PC-9 (cell line): ENCODE measurements around the gene CDS2. TPM values are rescaled to one million over a fixed set of nuclear protein-coding genes. Genes with fewer than 3 reads are reported as not detected.
A peak's percentile ranks its signal among the peaks of the same experiment; 100 is the strongest.

Experiments
- BruUV-seq: library from RNA; stranded (reverse); fragments of 400-500 nt; replicated peaks from 2 replicates; lab custom pipeline; 2021; lab: Mats Ljungman, UMichigan
- CTCF ChIA-PET: fragments of 300-600 bp; sonication (Branson Sonifier 250); formaldehyde crosslinking; loops from one replicate; lab custom pipeline; 2022; ENCODE audit warnings: antibody characterized with exemption; lab: Charles Lee
- POLR2A ChIA-PET: fragments of 300-600 bp; sonication (Branson Sonifier 250); formaldehyde crosslinking; loops from one replicate; lab custom pipeline; 2022; ENCODE audit warnings: antibody characterized with exemption; ENCODE audit not compliant: unreplicated experiment; lab: Charles Lee
- DNase-seq, 2 experiments: peaks; one replicate each; pipeline versions ENCODE4 v3.0.0 to v3.0.0-alpha.2; 2015 to 2022; ENCODE audit warnings: mixed read lengths in 1 of 2
- H2AFZ ChIP-seq: fragments of 200-600 bp; sonication (generic); 2 replicates; pipeline ENCODE4 v1.8.1; 2017; ENCODE audit warnings: antibody characterized with exemption
- H3F3A ChIP-seq: fragments of 200-600 bp; sonication (generic); 2 replicates; pipeline ENCODE4 v1.8.1; 2017; ENCODE audit warnings: antibody characterized with exemption, mild to moderate bottlenecking, low read depth; ENCODE audit not compliant: insufficient read depth
- H3K27ac ChIP-seq: fragments of 200-600 bp; sonication (generic); 2 replicates; pipeline ENCODE4 v1.6.1; 2016; ENCODE audit warnings: mixed run types
- H3K27me3 ChIP-seq: fragments of 200-600 bp; sonication (generic); 2 replicates; pipeline ENCODE4 v1.6.1; 2016; ENCODE audit warnings: low read depth, mixed run types; ENCODE audit not compliant: insufficient read depth
- H3K36me3 ChIP-seq: fragments of 200-600 bp; sonication (generic); 2 replicates; pipeline ENCODE4 v1.6.1; 2016; ENCODE audit warnings: low read depth, mixed run types
- H3K4me1 ChIP-seq: fragments of 200-600 bp; sonication (generic); replicated peaks from 2 replicates; pipeline ENCODE4 v1.6.1; 2016; ENCODE audit warnings: mixed run types; ENCODE audit not compliant: insufficient read depth
- H3K4me2 ChIP-seq: fragments of 200-600 bp; sonication (generic); 2 replicates; pipeline ENCODE4 v1.6.1; 2017; ENCODE audit warnings: mixed run types
- H3K4me3 ChIP-seq: fragments of 200-600 bp; sonication (generic); 2 replicates; pipeline ENCODE4 v1.6.1; 2016; ENCODE audit warnings: mixed run types
- H3K79me2 ChIP-seq: fragments of 200-600 bp; sonication (generic); 2 replicates; pipeline ENCODE4 v1.6.1; 2017; ENCODE audit warnings: low read depth, mixed run types
- H3K9me2 ChIP-seq: fragments of 200-600 bp; sonication (generic); 2 replicates; pipeline ENCODE4 v1.8.1; 2017; ENCODE audit warnings: mild to moderate bottlenecking; ENCODE audit not compliant: insufficient read depth
- H3K9me3 ChIP-seq: fragments of 200-600 bp; sonication (generic); 2 replicates; pipeline ENCODE4 v1.8.1; 2016; ENCODE audit warnings: low read depth; ENCODE audit not compliant: insufficient read depth
- H4K20me1 ChIP-seq: fragments of 200-600 bp; sonication (generic); 2 replicates; pipeline ENCODE4 v1.8.1; 2017; ENCODE audit not compliant: insufficient read depth
- CTCF ChIP-seq: fragments of 200-600 bp; sonication (generic); conservative IDR thresholded peaks from 2 replicates; pipeline ENCODE4 v1.6.1; 2017; ENCODE audit warnings: mixed run types, antibody characterized with exemption, mild to moderate bottlenecking, moderate library complexity
- EZH2 ChIP-seq: fragments of 200-600 bp; sonication (generic); IDR thresholded peaks from 2 replicates; pipeline ENCODE4 v1.8.0; 2017; ENCODE audit warnings: antibody characterized with exemption, low read depth
- intact Hi-C: fragments of 100-400 bp; cut with micrococcal nuclease; formaldehyde crosslinking; loops from one replicate; pipeline ENCODE4 v1.10.0; 2022; ENCODE audit not compliant: unreplicated experiment
- total RNA-seq: library from RNA; stranded (reverse); gene quantifications from 2 replicates; pipeline ENCODE4 v1.2.3, GENCODE V29; 2021

The CDS2 gene
- total RNA-seq, 1 experiment from 2014 or later = 42.8 TPM

GRCh38 chr20:5148581-5148980, 21.8 kb downstream of the CDS2 start:
- Histone ChIP-seq H3K36me3 (no peaks in the 10 kb centered on the region), H3K9me2 (no peaks in the 10 kb centered on the region), H3K9me3 (no peaks in the 10 kb centered on the region), H3K27ac (no peak overlapping the region), H3K4me3 (no peak overlapping the region), H3F3A (peaks cover 19% of the 10 kb centered on the region), H4K20me1 (no peaks in the 10 kb centered on the region), H3K4me2 (no peak overlapping the region), H3K27me3 (no peaks in the 10 kb centered on the region), H3K4me1 (peaks cover 27% of the 10 kb centered on the region), H3K79me2 (peaks cover 76% of the 10 kb centered on the region), H2AFZ (no peak overlapping the region)
- CTCF ChIA-PET = interaction anchor here (1.0 kb wide), 1 partner anchor 22 kb away, joined by 6 read pairs; the partner anchor contains the start of gene CDS2
- no peak for DNase-seq
- POLR2A ChIA-PET = no interaction called here
- BruUV-seq = no TSS peak
- TF ChIP-seq EZH2 (no peak), CTCF (no peak)
- intact Hi-C loops = no loop called here

- Histone ChIP-seq H3F3A (peaks cover 30% of the 10 kb centered on the region), H3K4me1 (peaks cover 37% of the 10 kb centered on the region), H3K79me2 (peaks cover 84% of the 10 kb centered on the region), H2AFZ (no peak overlapping the region), H3K9me2 (no peaks in the 10 kb centered on the region), H3K4me2 (no peak overlapping the region), H3K4me3 (no peak overlapping the region), H3K9me3 (no peaks in the 10 kb centered on the region), H3K36me3 (no peaks in the 10 kb centered on the region), H3K27ac (peak overlapping the region; percentile 98; the same call in 1 of the 2 replicates), H4K20me1 (no peaks in the 10 kb centered on the region), H3K27me3 (no peaks in the 10 kb centered on the region)
- BruUV-seq = no TSS peak
- no peak for TF ChIP-seq CTCF
- TF ChIP-seq EZH2 = no peak
- DNase-seq = no peak
- intact Hi-C loops = no loop called here
- CTCF ChIA-PET = no interaction called here
- POLR2A ChIA-PET = no interaction called here
Measured at GRCh38 chr20:5149892-5150225, 23.1 kb downstream of the CDS2 start.

GRCh38 chr20:5150226-5151076, 23.6 kb downstream of the CDS2 start:
- CTCF ChIA-PET = interaction anchor here (1.0 kb wide), 1 partner anchor 24 kb away, joined by 4 read pairs; the partner anchor contains the start of gene CDS2
- BruUV-seq = no TSS peak

More at GRCh38 chr20:5150226-5151076, 23.6 kb downstream of the CDS2 start:
- POLR2A ChIA-PET = no interaction called here
- H3K27me3 ChIP-seq = no peaks in the 10 kb centered on the region
- no peaks in the 10 kb centered on the region for H3K36me3 ChIP-seq
- TF ChIP-seq CTCF (no peak), EZH2 (no peak)
- H3K4me2 ChIP-seq = no peak overlapping the region
- no peaks in the 10 kb centered on the region for H3K9me3 ChIP-seq
- H3K9me2 ChIP-seq = no peaks in the 10 kb centered on the region
- H3K4me3 ChIP-seq = no peak overlapping the region
- peak overlapping the region; percentile 98 for H3K27ac ChIP-seq
- intact Hi-C loops = no loop called here
- H3K4me1 ChIP-seq = peaks cover 43% of the 10 kb centered on the region
- no peaks in the 10 kb centered on the region for H4K20me1 ChIP-seq
- H2AFZ ChIP-seq = no peak overlapping the region
- peaks cover 34% of the 10 kb centered on the region for H3F3A ChIP-seq
- H3K79me2 ChIP-seq = peaks cover 87% of the 10 kb centered on the region
- DNase-seq = no peak
